ENCODE results near the gene BPIFB6.

BPIFB6 gene

GRCh38 chr20:33059741-33060390 lies 28.4 kb downstream of the BPIFB6 start:
- no peak for DNase-seq (ENCODE audit: low read depth in 2 of 2, low spot score in 1 of 2)

- no peak for DNase-seq (ENCODE audit: low read depth in 2 of 2, low spot score in 1 of 2)
Measured at GRCh38 chr20:33061658-33062028, 30.2 kb downstream of the BPIFB6 start.

GRCh38 chr20:33062105-33062824 lies 30.8 kb downstream of the BPIFB6 start:
- DNase-seq (ENCODE audit: low read depth in 2 of 2, low spot score in 1 of 2): no peak

GRCh38 chr20:33062825-33063149 lies 31.3 kb downstream of the BPIFB6 start:
- DNase-seq (ENCODE audit: low read depth in 2 of 2, low spot score in 1 of 2): no peak

- DNase-seq (ENCODE audit: low read depth in 2 of 2, low spot score in 1 of 2): no peak
Measured at GRCh38 chr20:33063271-33063670, 31.8 kb downstream of the BPIFB6 start.

DNA sequence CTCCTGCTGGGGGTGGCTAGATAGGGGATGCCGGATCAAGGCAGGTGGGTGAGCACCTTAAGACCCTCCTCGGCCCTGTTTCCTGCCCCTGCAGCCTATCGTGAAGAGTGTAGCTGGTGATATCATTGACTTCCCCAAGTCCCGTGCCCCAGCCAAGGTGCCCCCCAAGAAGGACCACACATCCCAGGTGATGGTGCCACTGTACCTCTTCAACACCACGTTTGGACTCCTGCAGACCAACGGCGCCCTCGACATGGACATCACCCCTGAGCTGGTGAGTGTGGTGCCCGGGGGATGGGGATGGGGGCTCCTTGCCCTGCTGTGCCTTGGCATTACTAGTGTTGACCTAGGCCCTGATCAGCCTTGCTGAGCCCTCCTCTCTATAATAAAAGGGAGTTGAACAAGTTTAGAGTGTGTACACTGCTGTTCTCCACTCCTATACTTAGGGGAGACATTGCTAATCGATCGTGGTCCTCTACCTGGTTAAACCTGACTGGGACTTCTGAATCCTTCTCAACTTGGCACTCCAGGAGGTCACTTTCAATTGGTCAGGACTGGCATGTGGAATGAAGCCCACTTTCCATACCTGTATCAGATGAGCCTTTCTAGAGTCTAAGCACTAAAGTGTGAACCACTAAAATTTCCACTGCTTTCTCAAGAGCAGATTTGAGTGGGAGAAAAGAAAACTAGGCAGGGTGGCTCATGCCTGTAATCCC lies 33.3 kb downstream of the BPIFB6 start:
- DNase-seq (ENCODE audit: low read depth in 2 of 2, low spot score in 1 of 2): no peak

- DNase-seq (ENCODE audit: low read depth in 2 of 2, low spot score in 1 of 2): no peak
Measured at GRCh38 chr20:33065785-33066184, 34.3 kb downstream of the BPIFB6 start.

GRCh38 chr20:33067806-33068205 lies 36.4 kb downstream of the BPIFB6 start:
- no peak for DNase-seq (ENCODE audit: low read depth in 2 of 2, low spot score in 1 of 2)

DNA sequence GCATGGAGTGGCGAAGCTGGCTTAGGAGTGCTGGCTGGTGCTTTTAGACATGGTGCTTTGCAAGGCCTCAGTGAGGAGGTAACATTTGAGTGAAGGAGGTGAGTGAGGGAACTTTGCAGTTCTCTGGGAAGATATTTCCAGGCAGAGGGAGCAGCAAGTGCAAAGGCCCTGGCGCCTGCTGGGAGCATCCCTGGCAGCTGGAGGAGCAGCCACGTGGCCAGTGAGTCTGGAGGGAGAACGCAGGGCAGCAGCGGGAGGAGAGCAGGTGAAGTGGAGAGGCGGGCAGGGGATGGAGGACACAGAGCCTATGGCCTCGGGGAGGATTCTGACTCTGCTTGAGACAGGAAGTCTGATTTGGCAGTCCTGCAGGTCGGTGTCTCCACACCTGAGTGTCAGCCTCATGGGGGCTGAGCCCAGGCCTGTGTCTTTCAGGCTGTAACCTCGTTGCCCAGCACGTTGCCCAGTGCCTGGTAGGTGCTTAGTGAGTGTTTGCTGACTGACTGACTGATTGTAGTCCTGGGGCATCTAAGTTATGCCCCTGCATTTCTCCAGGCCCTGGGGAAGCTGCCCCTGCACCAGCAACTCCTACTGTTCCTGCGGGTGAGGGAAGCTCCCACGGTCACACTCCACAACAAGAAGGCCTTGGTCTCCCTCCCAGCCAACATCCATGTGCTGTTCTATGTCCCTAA lies 36.9 kb downstream of the BPIFB6 start:
- no peak for DNase-seq (ENCODE audit: low read depth in 2 of 2, low spot score in 1 of 2)

DNA sequence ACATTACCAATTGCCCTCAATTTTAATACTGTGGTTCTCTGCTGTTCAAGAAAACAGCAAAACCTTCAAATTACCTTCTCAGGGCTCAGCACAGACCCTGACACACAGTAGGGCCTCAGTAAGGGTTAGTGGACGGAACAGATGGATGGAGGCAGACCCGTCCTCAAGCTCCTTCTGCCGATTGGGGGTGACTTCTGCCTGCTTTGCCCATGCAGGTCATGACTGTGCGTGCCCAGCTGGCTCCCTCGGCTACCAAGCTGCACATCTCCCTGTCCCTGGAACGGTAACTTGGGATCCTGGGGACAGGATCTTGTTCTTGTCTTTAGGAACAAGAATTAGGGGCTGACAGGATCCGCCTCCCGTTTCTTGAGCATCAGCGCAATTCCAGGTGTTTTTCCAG lies 38.2 kb downstream of the BPIFB6 start:
- no peak for DNase-seq (ENCODE audit: low read depth in 2 of 2, low spot score in 1 of 2)

DNA sequence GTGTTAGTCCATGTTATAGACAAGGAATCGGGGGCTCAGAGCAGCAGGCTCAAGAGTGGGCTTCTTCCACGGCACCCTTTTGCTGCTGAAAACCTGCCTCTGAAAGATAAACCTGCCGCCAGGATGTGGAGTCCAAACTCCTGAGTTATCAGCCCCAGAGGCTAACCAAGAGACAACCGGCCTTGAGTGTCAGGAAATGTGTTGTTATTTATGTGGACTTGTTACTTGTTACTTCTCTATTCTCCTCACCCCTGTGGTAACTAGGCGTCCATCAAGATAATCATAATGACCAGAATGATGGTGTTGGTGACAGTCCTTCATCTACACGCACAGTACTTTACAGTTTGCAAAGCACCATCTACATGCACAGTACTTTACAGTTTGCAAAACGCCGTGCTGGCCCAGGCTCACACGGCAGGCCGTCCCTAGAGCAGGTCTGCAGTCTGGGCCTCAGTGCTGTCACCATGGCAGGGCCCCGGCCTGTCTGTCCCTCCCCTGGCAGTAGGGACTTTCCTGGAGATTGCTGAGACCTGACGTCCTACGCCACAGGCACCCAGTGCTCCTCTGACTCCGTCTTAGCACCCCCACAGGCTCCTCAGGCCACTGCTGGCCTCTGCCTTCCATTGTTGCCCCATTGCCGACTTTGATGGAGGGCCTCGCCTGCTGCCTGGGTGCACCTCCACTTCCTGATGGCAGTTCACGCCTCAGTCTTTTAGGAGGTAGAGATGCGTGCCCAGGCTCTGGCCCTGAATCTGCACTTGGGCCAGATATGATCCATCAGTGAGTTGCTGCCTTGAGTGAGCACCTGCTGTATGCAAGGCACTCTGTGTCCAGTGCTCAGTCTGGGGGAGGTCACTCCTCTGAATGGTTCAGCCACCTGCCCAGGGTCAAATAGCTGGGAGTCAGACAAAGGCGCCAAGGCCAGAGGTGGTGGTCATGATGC lies 38.9 kb downstream of the BPIFB6 start:
- DNase-seq (ENCODE audit: low read depth in 2 of 2, low spot score in 1 of 2): no peak

DNA sequence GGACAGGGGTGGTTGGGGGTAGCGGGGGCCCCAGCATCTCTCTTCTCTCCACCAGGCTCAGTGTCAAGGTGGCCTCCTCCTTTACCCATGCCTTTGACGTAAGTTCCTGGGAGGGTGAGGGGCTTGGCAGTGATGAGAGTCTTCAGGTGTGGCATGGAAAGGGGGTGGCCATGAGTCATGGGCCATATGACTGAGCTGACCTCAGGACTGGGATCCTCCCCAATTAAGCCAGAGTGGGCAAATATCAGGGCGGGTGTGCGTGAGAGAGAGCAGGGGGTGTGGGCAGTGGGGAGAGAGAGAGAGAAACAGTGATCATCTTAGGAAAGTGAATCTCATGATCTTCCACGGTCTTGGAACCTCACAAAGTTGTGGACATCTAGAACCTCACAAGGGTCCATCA lies 39.8 kb downstream of the BPIFB6 start:
- DNase-seq (ENCODE audit: low read depth in 2 of 2, low spot score in 1 of 2): no peak

- no peak for DNase-seq (ENCODE audit: low read depth in 2 of 2, low spot score in 1 of 2)
Measured at GRCh38 chr20:33072362-33072761, 40.9 kb downstream of the BPIFB6 start.

DNA sequence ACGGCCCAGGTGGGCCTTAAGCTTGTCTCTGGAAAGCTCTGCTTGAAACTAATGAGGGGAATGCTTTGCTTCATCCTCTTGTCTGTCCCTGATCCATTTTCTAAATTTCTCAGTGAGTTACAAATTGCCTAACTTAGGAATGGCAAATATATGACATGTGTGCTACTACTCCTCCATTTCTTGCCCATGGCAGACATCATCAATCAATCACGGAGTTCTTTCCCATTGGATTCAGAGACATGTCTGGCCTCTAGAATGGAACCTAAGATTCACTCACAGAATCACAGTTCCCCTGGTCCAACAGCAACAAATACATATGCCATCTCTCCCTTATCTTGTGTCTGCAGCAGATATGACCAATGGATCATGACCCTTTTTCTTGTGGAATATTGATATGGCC lies 41.4 kb downstream of the BPIFB6 start:
- no peak for DNase-seq (ENCODE audit: low read depth in 2 of 2, low spot score in 1 of 2)

GRCh38 chr20:33074675-33075074 lies 43.2 kb downstream of the BPIFB6 start:
- DNase-seq (ENCODE audit: low read depth in 2 of 2, low spot score in 1 of 2): no peak

GRCh38 chr20:33075281-33075680 lies 43.8 kb downstream of the BPIFB6 start:
- DNase-seq (ENCODE audit: low read depth in 2 of 2, low spot score in 1 of 2): no peak

- no peak for DNase-seq (ENCODE audit: low read depth in 2 of 2, low spot score in 1 of 2)
Measured at GRCh38 chr20:33076662-33077372, 45.4 kb downstream of the BPIFB6 start.

DNA sequence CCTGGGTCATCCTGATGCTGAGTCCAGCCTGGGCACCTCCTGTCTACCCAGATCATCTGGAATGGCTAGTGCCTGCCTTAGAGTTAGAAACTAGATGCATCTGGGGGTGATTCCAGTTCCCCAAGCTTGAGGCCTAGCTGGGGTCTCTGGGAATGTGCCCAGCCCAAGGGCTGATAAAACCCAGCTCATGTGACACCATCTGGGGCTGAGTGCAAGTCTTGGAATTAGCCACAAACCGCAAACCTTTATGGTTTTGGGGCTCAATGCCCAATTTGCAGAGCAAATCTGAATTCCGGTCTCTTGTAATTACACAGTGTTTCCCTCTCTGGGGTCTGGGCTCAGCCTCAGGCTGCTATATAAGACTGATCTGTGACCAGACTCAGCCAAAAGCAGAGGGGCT lies 47.8 kb downstream of the BPIFB6 start, which contains the start of gene BPIFB4:
BPIFB4 (plus strand) TSS at position 385 of the 400 bp plus-strand sequence. CDS start 1,884 bp downstream, outside the sequence.
- no peak for DNase-seq (ENCODE audit: low read depth in 2 of 2, low spot score in 1 of 2)

DNA sequence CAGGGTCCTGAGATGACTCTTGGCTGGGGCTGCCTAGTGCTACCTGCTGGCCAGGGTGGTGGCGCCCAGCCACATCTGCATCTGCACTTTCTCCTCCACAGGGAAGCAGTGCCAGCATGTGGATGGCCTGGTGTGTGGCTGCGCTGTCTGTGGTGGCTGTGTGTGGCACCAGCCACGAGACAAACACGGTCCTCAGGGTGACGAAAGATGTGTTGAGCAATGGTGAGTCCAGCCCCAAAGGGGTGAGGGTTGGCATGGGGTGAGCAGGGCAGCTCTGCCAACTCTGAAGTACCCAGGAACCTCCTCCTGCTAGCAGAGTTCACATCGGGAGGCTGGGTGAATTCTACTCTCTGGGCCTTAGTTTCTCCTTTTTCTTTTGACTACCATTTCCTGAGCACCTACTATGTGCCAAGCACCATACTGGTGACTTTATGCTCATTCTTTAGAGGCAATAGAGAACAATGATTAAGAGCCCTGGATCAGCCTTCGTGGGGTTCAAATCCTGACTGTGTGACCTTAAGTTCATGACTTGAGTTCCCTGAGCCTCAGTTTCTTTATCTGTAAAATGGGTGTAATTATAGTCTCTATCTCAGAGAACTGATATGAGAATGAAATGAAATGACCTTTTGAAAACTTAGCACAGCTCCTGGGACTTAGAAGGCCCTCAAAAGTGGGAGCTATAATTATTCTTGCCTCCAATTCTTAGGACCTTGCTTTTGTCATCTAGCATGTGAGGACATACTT lies 50.1 kb downstream of the BPIFB6 start:
- no peak for DNase-seq (ENCODE audit: low read depth in 2 of 2, low spot score in 1 of 2)
